Tibial nerve (tissue), 3 donors: ENCODE measurements around the gene NEU2.

Experiments used
- POLR2A ChIP-seq, 2 donors: fragments of 450-650 bp; IDR thresholded peaks; one replicate each; pipeline ENCODE4 v1.6.1; 2017; ENCODE audit warnings: antibody characterized with exemption in 2 of 2, mild to moderate bottlenecking in 2 of 2, moderate library complexity in 2 of 2
- TF ChIP-seq, protein P1 (sequence below), 5 experiments: fragments of 200-600 bp in 3 of 5; fragments of 450-650 bp in 2 of 5; sonication (generic) in 3 of 5; IDR thresholded peaks; one replicate each; pipeline ENCODE4 v1.5.1; 2016 to 2019; ENCODE audit warnings: antibody characterized with exemption in 5 of 5, mild to moderate bottlenecking in 3 of 5, moderate library complexity in 2 of 5

GRCh38 chr2:233063976-233064411 lies 31.5 kb downstream of the NEU2 start:
- TF ChIP-seq, protein P1, sequence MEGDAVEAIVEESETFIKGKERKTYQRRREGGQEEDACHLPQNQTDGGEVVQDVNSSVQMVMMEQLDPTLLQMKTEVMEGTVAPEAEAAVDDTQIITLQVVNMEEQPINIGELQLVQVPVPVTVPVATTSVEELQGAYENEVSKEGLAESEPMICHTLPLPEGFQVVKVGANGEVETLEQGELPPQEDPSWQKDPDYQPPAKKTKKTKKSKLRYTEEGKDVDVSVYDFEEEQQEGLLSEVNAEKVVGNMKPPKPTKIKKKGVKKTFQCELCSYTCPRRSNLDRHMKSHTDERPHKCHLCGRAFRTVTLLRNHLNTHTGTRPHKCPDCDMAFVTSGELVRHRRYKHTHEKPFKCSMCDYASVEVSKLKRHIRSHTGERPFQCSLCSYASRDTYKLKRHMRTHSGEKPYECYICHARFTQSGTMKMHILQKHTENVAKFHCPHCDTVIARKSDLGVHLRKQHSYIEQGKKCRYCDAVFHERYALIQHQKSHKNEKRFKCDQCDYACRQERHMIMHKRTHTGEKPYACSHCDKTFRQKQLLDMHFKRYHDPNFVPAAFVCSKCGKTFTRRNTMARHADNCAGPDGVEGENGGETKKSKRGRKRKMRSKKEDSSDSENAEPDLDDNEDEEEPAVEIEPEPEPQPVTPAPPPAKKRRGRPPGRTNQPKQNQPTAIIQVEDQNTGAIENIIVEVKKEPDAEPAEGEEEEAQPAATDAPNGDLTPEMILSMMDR (IDR thresholded peaks at IDR 0.05), result no peak
- TF ChIP-seq POLR2A (IDR thresholded peaks at IDR 0.05), result no peak
